Right atrium auricular region (tissue), 2 donors: Measurements from ENCODE around the gene ACADVL. TPM values are rescaled to one million over a fixed set of nuclear protein-coding genes. Genes with fewer than 3 reads are reported as not detected.

ENCODE experiments used
- DNase-seq: peaks from one replicate; pipeline ENCODE4 v3.0.0-alpha.2; 2019; ENCODE audit warnings: low spot score
- H3K27ac ChIP-seq, 2 donors: fragments of 200-600 bp; sonication (generic); 1 replicate in 1 of 2; 2 replicates in 1 of 2; pipeline ENCODE4 v1.5.1; 2016 to 2019
- H3K27me3 ChIP-seq, 2 donors: fragments of 200-600 bp; sonication (generic); one replicate each; pipeline versions ENCODE4 v1.5.1 to v1.6.0; 2017 to 2019
- H3K36me3 ChIP-seq: fragments of 200-600 bp; sonication (generic); one replicate; pipeline ENCODE4 v1.5.1; 2016
- H3K4me1 ChIP-seq, 2 donors: fragments of 200-600 bp; sonication (generic); one replicate each; pipeline versions ENCODE4 v1.5.1 to v1.6.0; 2017 to 2019
- H3K4me3 ChIP-seq, 2 donors: fragments of 200-600 bp; sonication (generic); 1 replicate in 1 of 2; 2 replicates in 1 of 2; pipeline ENCODE4 v1.5.1; 2017 to 2019; ENCODE audit warnings: mild to moderate bottlenecking in 1 of 2, moderate library complexity in 1 of 2
- H3K9me3 ChIP-seq, 2 donors: fragments of 200-600 bp; sonication (generic); one replicate each; pipeline ENCODE4 v1.5.1; 2019
- CTCF ChIP-seq, 2 donors: fragments of 200-600 bp; sonication (generic); IDR thresholded peaks; one replicate each; pipeline ENCODE4 v1.5.1; 2019; ENCODE audit warnings: antibody characterized with exemption in 2 of 2
- total RNA-seq, 2 donors: library from RNA; depleted of rRNA; stranded (reverse); fragments of >200 nt; gene quantifications; one replicate each; pipeline ENCODE4 v1.1.0, GENCODE V29; 2016

Gene ACADVL
- total RNA-seq, 2 donors from 2014 or later: 695 to 758 TPM

GRCh38 chr17:7176107-7176840 lies 43.5 kb upstream of the ACADVL start:
- Histone ChIP-seq H3K27me3 (no peaks in the 10 kb centered on the region), H3K36me3 (no peaks in the 10 kb centered on the region), H3K9me3 (no peaks in the 10 kb centered on the region), H3K4me3 (no peak overlapping the region), H3K4me1 (peaks cover 0 to 21% of the 10 kb centered on the region in 2 donors), H3K27ac (no peak overlapping the region)
- DNase-seq: no peak
- TF ChIP-seq CTCF (IDR thresholded peaks at IDR 0.05): no peak

- H3K4me1 ChIP-seq: peaks cover 0 to 21% of the 10 kb centered on the region in 2 donors
- no peak for DNase-seq
Observed at GRCh38 chr17:7176841-7177190, 42.9 kb upstream of the ACADVL start.

GRCh38 chr17:7177191-7177953 lies 42.4 kb upstream of the ACADVL start:
- H3K27me3 ChIP-seq: no peaks in the 10 kb centered on the region
- H3K9me3 ChIP-seq: no peaks in the 10 kb centered on the region
- H3K36me3 ChIP-seq: no peaks in the 10 kb centered on the region
- peak overlapping the region; percentile 25 to 48 for H3K4me3 ChIP-seq
- peaks cover 0 to 21% of the 10 kb centered on the region in 2 donors for H3K4me1 ChIP-seq
- TF ChIP-seq CTCF (IDR thresholded peaks at IDR 0.05): peak; percentile 79 to 91
- H3K27ac ChIP-seq: no peak overlapping the region
- peak; percentile 72 for DNase-seq

More at GRCh38 chr17:7176841-7177190, 42.9 kb upstream of the ACADVL start:
- H3K9me3 ChIP-seq: no peaks in the 10 kb centered on the region
- H3K27me3 ChIP-seq: no peaks in the 10 kb centered on the region
- no peaks in the 10 kb centered on the region for H3K36me3 ChIP-seq
- no peak overlapping the region for H3K27ac ChIP-seq
- H3K4me3 ChIP-seq: peak overlapping the region in 1 of 2 donors; percentile 48
- TF ChIP-seq CTCF (IDR thresholded peaks at IDR 0.05): no peak

- Histone ChIP-seq H3K4me3 (peak overlapping the region; percentile 25 to 48), H3K4me1 (peaks cover 0 to 21% of the 10 kb centered on the region in 2 donors), H3K27ac (no peak overlapping the region), H3K27me3 (no peaks in the 10 kb centered on the region), H3K9me3 (no peaks in the 10 kb centered on the region), H3K36me3 (no peaks in the 10 kb centered on the region)
- no peak for DNase-seq
- TF ChIP-seq CTCF (IDR thresholded peaks at IDR 0.05): no peak
Observed at GRCh38 chr17:7177954-7178477, 41.7 kb upstream of the ACADVL start.

- H3K9me3 ChIP-seq: no peaks in the 10 kb centered on the region
- no peak for TF ChIP-seq CTCF (IDR thresholded peaks at IDR 0.05)
- DNase-seq: no peak
- H3K4me3 ChIP-seq: no peak overlapping the region
- H3K27ac ChIP-seq: no peak overlapping the region
- peaks cover 0 to 20% of the 10 kb centered on the region in 2 donors for H3K4me1 ChIP-seq
- H3K27me3 ChIP-seq: no peaks in the 10 kb centered on the region
- no peaks in the 10 kb centered on the region for H3K36me3 ChIP-seq
Observed at GRCh38 chr17:7178973-7179316, 40.8 kb upstream of the ACADVL start.
